SU-DHL-6 (cell line): ENCODE results near the gene BCL2L1.
A peak's percentile ranks its signal among the peaks of the same experiment; 100 is the strongest.

ENCODE experiments used
- H2AFZ ChIP-seq: fragments of 200-600 bp; sonication (generic); 2 replicates; pipeline ENCODE4 v1.6.1; 2014; ENCODE audit warnings: low read depth, mild to moderate bottlenecking, moderate library complexity, mixed read lengths, antibody characterized with exemption, low read length; ENCODE audit not compliant: severe bottlenecking
- H3F3A ChIP-seq: fragments of 200-600 bp; shearing (Covaris generic); 2 replicates; pipeline ENCODE4 v1.6.0; 2016; ENCODE audit warnings: antibody characterized with exemption, mild to moderate bottlenecking; ENCODE audit not compliant: insufficient read depth
- H3K27ac ChIP-seq: fragments of 200-600 bp; sonication (generic); 2 replicates; pipeline ENCODE4 v1.5.1; 2016; ENCODE audit warnings: low read depth, mild to moderate bottlenecking, low read length, moderate library complexity, mixed read lengths
- H3K27me3 ChIP-seq: fragments of 200-600 bp; sonication (generic), shearing (Covaris generic); 2 replicates; pipeline ENCODE4 v1.6.0; 2014; ENCODE audit warnings: mild to moderate bottlenecking, low read length
- H3K36me3 ChIP-seq: fragments of 200-600 bp; sonication (generic); 2 replicates; pipeline ENCODE4 v1.6.1; 2014; ENCODE audit warnings: mild to moderate bottlenecking, low read length, mixed read lengths
- H3K4me2 ChIP-seq: fragments of 300-600, 200-600 bp; shearing (Covaris generic), sonication (generic); 2 replicates; pipeline ENCODE4 v1.6.0; 2014; ENCODE audit warnings: low read length, low read depth, mild to moderate bottlenecking; ENCODE audit not compliant: poor library complexity, severe bottlenecking
- H3K4me3 ChIP-seq: fragments of 200-600 bp; sonication (generic); 2 replicates; pipeline ENCODE4 v1.5.1; 2014; ENCODE audit warnings: antibody characterized with exemption, low read length, mild to moderate bottlenecking, mixed read lengths; ENCODE audit not compliant: insufficient read depth, poor library complexity, severe bottlenecking
- H3K79me2 ChIP-seq: fragments of 200-600 bp; sonication (generic); 2 replicates; pipeline ENCODE4 v1.6.1; 2014; ENCODE audit warnings: mild to moderate bottlenecking, low read length, moderate library complexity; ENCODE audit not compliant: insufficient read depth
- H3K9ac ChIP-seq: fragments of 200-600 bp; sonication (generic); 2 replicates; pipeline ENCODE4 v1.7.0; 2014; ENCODE audit warnings: mild to moderate bottlenecking, low read length
- H3K9me2 ChIP-seq: fragments of 200-600 bp; sonication (generic); replicated peaks from 2 replicates; pipeline ENCODE4 v1.6.1; 2014; ENCODE audit warnings: low read length; ENCODE audit not compliant: insufficient read depth
- H3K9me3 ChIP-seq: fragments of 200-600 bp; sonication (generic); 2 replicates; pipeline ENCODE4 v1.6.1; 2014; ENCODE audit warnings: low read length, mixed read lengths; ENCODE audit not compliant: insufficient read depth
- H4K20me1 ChIP-seq: fragments of 200-600 bp; sonication (generic); 2 replicates; pipeline ENCODE4 v1.6.1; 2014; ENCODE audit warnings: low read depth, mild to moderate bottlenecking, antibody characterized with exemption, low read length, moderate library complexity, mixed read lengths
- CTCF ChIP-seq: fragments of 200-600 bp; sonication (generic); IDR thresholded peaks from one replicate; pipeline ENCODE4 v1.5.1; 2017; ENCODE audit warnings: antibody characterized with exemption, mild to moderate bottlenecking, low read length, moderate library complexity; ENCODE audit not compliant: insufficient read depth, poor library complexity, severe bottlenecking
- EZH2phosphoT487 ChIP-seq: fragments of 200-600 bp; sonication (generic), shearing (Covaris generic); conservative IDR thresholded peaks from 2 replicates; pipeline ENCODE4 v1.6.1; 2018; ENCODE audit warnings: mild to moderate bottlenecking, antibody characterized with exemption, low read length, moderate library complexity, mixed read lengths

The BCL2L1 gene

GRCh38 chr20:31731321-31731717 is 8.7 kb upstream of the BCL2L1 start:
- Histone ChIP-seq H3K36me3 (no peaks in the 10 kb centered on the region), H2AFZ (no peak overlapping the region), H3K4me3 (no peak overlapping the region), H3K27ac (no peak overlapping the region), H3K9ac (no peak overlapping the region), H3K79me2 (no peaks in the 10 kb centered on the region), H4K20me1 (no peaks in the 10 kb centered on the region), H3F3A (no peaks in the 10 kb centered on the region), H3K9me3 (no peaks in the 10 kb centered on the region), H3K9me2 (no peaks in the 10 kb centered on the region), H3K4me2 (no peak overlapping the region), H3K27me3 (no peaks in the 10 kb centered on the region)
- TF ChIP-seq EZH2phosphoT487 (no peak), CTCF (no peak)

DNA sequence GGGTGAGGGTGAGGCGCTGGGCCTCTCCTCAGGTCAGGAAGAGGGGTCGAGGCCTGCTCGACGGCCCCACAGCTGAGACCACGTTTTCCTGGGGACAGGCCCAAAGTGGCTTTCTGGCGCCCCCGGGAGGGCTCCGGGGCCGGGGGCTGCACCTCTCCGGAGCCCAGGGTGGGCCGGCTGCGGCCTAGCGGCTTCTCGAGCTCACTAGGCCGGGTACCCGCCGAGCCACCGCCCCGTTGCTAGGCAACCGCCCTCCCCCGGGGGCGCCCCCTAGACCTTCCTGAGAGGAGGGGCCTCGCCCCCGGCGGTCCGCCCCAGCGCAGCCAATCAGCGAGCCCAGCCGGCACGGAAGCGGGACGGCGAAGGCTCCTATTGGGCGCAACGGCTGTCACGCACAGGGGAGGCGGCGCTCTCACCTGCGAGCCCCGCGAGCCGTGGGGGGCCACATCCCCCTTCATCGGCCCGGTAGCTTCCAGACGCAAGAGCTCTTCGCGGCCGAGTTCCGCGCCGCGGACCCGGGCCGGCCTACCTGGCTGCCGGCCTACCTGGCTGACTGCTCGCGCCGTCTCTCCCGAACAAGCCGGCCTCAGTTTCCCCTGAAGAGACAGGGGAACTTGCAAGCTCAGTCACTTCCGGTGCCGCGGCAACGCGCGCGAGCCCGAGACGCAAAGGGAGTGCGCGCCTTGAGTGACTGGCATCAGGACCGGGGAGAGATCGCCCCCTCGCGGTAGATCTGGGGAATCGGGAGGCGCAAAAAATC is 831 bp upstream of the BCL2L1 start:
- peaks cover 44% of the 10 kb centered on the region for H3K79me2 ChIP-seq
- no peaks in the 10 kb centered on the region for H3K36me3 ChIP-seq
- peak overlapping the region; percentile 70 for H3K4me3 ChIP-seq
- peak overlapping the region; percentile 89 for H3K27ac ChIP-seq
- peaks cover 16% of the 10 kb centered on the region for H3F3A ChIP-seq
- H3K9me2 ChIP-seq = no peaks in the 10 kb centered on the region
- no peaks in the 10 kb centered on the region for H4K20me1 ChIP-seq
- TF ChIP-seq CTCF (peak; percentile 71), EZH2phosphoT487 (no peak)
- H3K9ac ChIP-seq = peak overlapping the region; percentile 81
- peak overlapping the region; percentile 18 for H2AFZ ChIP-seq
- H3K27me3 ChIP-seq = no peaks in the 10 kb centered on the region
- H3K9me3 ChIP-seq = no peaks in the 10 kb centered on the region
- peak overlapping the region; percentile 91 for H3K4me2 ChIP-seq

- no peaks in the 10 kb centered on the region for H4K20me1 ChIP-seq
- peak overlapping the region; percentile 81 for H3K9ac ChIP-seq
- H3F3A ChIP-seq = peaks cover 16% of the 10 kb centered on the region
- no peaks in the 10 kb centered on the region for H3K36me3 ChIP-seq
- peak overlapping the region; percentile 89 for H3K27ac ChIP-seq
- H3K4me3 ChIP-seq = peak overlapping the region; percentile 70
- H3K9me3 ChIP-seq = no peaks in the 10 kb centered on the region
- TF ChIP-seq EZH2phosphoT487 = no peak
- H3K9me2 ChIP-seq = no peaks in the 10 kb centered on the region
- peak overlapping the region; percentile 18 for H2AFZ ChIP-seq
- no peaks in the 10 kb centered on the region for H3K27me3 ChIP-seq
- H3K4me2 ChIP-seq = peak overlapping the region; percentile 91
- H3K79me2 ChIP-seq = peaks cover 47% of the 10 kb centered on the region
These were observed 326 bp upstream of the BCL2L1 start for GRCh38 chr20:31723069-31723318.

- Histone ChIP-seq H3K9ac (peak overlapping the region; percentile 81), H3K36me3 (no peaks in the 10 kb centered on the region), H3F3A (peaks cover 16% of the 10 kb centered on the region), H3K4me3 (peak overlapping the region; percentile 70), H3K9me3 (no peaks in the 10 kb centered on the region), H3K9me2 (no peaks in the 10 kb centered on the region), H4K20me1 (no peaks in the 10 kb centered on the region), H3K79me2 (peaks cover 60% of the 10 kb centered on the region), H3K27ac (peak overlapping the region; percentile 89), H3K4me2 (peak overlapping the region; percentile 91), H3K27me3 (no peaks in the 10 kb centered on the region), H2AFZ (no peak overlapping the region)
- TF ChIP-seq EZH2phosphoT487 (no peak), CTCF (no peak)
These were observed 1.0 kb downstream of the BCL2L1 start for GRCh38 chr20:31721408-31722256.
